Natural killer cell (primary cell): ENCODE data around the gene PLAC8. TPM values are rescaled to one million over a fixed set of nuclear protein-coding genes. Genes with fewer than 3 reads are reported as not detected.
"Not testable (repeated sequence)": the region's sequence is repeated elsewhere in the genome, so short reads cannot be mapped to it uniquely, and the experiment has no call there.

Source experiments
- ATAC-seq, 3 donors: fragments of 150-1000 bp in 2 of 3; fragments of 200-7000 bp in 1 of 3; cut with Tn5 transposase; 1 replicate in 1 of 3; 2 replicates in 2 of 3; pipeline ENCODE4 v1.10.0; 2021; ENCODE audit warnings: mild to moderate bottlenecking in 2 of 3, moderate library complexity in 2 of 3
- DNase-seq, 2 donors: peaks; one replicate each; pipeline versions ENCODE4 v3.0.0 to v3.0.0-alpha.2; 2013 to 2021; ENCODE audit warnings: mixed read lengths in 1 of 2
- H3K27ac ChIP-seq: one replicate; pipeline ENCODE4 v1.5.1; 2013; ENCODE audit warnings: mild to moderate bottlenecking, low read length
- H3K27me3 ChIP-seq: one replicate; pipeline ENCODE4 v1.6.1; 2013; ENCODE audit warnings: low read length; ENCODE audit not compliant: control insufficient read depth, insufficient read depth
- H3K36me3 ChIP-seq: one replicate; pipeline ENCODE4 v1.6.1; 2013; ENCODE audit warnings: low read length; ENCODE audit not compliant: control insufficient read depth, insufficient read depth
- H3K4me1 ChIP-seq: one replicate; pipeline ENCODE4 v1.6.1; 2013; ENCODE audit warnings: low read length; ENCODE audit not compliant: control insufficient read depth, insufficient read depth
- H3K4me3 ChIP-seq: one replicate; pipeline ENCODE4 v1.5.1; 2013; ENCODE audit warnings: low read length
- H3K9me3 ChIP-seq: one replicate; pipeline ENCODE4 v1.6.1; 2013; ENCODE audit warnings: low read length; ENCODE audit not compliant: control insufficient read depth, insufficient read depth
- H3K27ac Mint-ChIP-seq, 2 donors: one replicate each; pipeline ENCODE4 v1.8.0; 2022; ENCODE audit warnings: mild to moderate bottlenecking in 2 of 2, mixed read lengths in 2 of 2, moderate library complexity in 1 of 2
- H3K27me3 Mint-ChIP-seq, 2 donors: one replicate each; pipeline ENCODE4 v1.8.0; 2022; ENCODE audit warnings: low read depth in 2 of 2, mixed read lengths in 2 of 2
- H3K36me3 Mint-ChIP-seq: one replicate; pipeline ENCODE4 v1.8.0; 2022; ENCODE audit warnings: mixed read lengths
- H3K4me1 Mint-ChIP-seq, 2 donors: one replicate each; pipeline ENCODE4 v1.8.0; 2022; ENCODE audit warnings: mixed read lengths in 2 of 2
- H3K4me3 Mint-ChIP-seq: one replicate; pipeline ENCODE4 v1.8.0; 2022; ENCODE audit warnings: mild to moderate bottlenecking, moderate library complexity, mixed read lengths
- H3K9me3 Mint-ChIP-seq, 2 donors: one replicate each; pipeline ENCODE4 v1.8.0; 2022; ENCODE audit warnings: mixed read lengths in 2 of 2
- CTCF ChIP-seq: fragments of 200-600 bp; IDR thresholded peaks from one replicate; pipeline ENCODE4 v1.8.0; 2022; ENCODE audit warnings: antibody characterized with exemption
- WGBS: methylation state at CpG from one replicate; pipeline ENCODE4 v1.1.7; 2013; ENCODE audit warnings: missing lambda C conversion rate; ENCODE audit not compliant: insufficient coverage; 5-methylcytosine and 5-hydroxymethylcytosine counted together
- intact Hi-C: fragments of 100-400 bp; cut with micrococcal nuclease; formaldehyde crosslinking; loops from one replicate; pipeline ENCODE4 v1.14.2; 2022
- total RNA-seq, 4 donors: library from RNA; stranded (reverse); fragments of 120-200 nt in 1 of 4; gene quantifications; one replicate each; pipeline versions ENCODE4 v1.2.3 to v1.2.4, GENCODE V29; 2013 to 2022

PLAC8 gene
- total RNA-seq, 3 donors from 2014 or later (not counting 1 experiment from before 2014, with no cell fraction given), result 684 to 889 (median 821) TPM

- H3K36me3 Mint-ChIP-seq, result no peaks in the 10 kb centered on the region
- peaks cover 13% of the 10 kb centered on the region for H3K36me3 ChIP-seq
- H3K4me3 Mint-ChIP-seq, result no peak overlapping the region
- no peak for TF ChIP-seq CTCF
- no peaks in the 10 kb centered on the region for H3K27me3 ChIP-seq
- peaks cover 45% of the 10 kb centered on the region for H3K4me1 ChIP-seq
- DNase-seq (no peak), ATAC-seq (no peak)
- peak overlapping the region; percentile 91 to 93 for H3K27ac Mint-ChIP-seq
- H3K4me1 Mint-ChIP-seq, result peaks cover 73% of the 10 kb centered on the region in 2 donors
- no peaks in the 10 kb centered on the region for H3K9me3 Mint-ChIP-seq
- intact Hi-C loops, result loop anchor here (10.0 kb wide), 1 partner anchor 54 kb away; no protein-coding TSS in a partner anchor
- no peaks in the 10 kb centered on the region for H3K9me3 ChIP-seq
- no peaks in the 10 kb centered on the region for H3K27me3 Mint-ChIP-seq
- H3K4me3 ChIP-seq, result no peak overlapping the region
- no peak overlapping the region for H3K27ac ChIP-seq
- 94% methylated on average over 5 of the region's 6 CpGs for WGBS
Observed at GRCh38 chr4:83080561-83080960, 34.0 kb downstream of the PLAC8 start.

DNA sequence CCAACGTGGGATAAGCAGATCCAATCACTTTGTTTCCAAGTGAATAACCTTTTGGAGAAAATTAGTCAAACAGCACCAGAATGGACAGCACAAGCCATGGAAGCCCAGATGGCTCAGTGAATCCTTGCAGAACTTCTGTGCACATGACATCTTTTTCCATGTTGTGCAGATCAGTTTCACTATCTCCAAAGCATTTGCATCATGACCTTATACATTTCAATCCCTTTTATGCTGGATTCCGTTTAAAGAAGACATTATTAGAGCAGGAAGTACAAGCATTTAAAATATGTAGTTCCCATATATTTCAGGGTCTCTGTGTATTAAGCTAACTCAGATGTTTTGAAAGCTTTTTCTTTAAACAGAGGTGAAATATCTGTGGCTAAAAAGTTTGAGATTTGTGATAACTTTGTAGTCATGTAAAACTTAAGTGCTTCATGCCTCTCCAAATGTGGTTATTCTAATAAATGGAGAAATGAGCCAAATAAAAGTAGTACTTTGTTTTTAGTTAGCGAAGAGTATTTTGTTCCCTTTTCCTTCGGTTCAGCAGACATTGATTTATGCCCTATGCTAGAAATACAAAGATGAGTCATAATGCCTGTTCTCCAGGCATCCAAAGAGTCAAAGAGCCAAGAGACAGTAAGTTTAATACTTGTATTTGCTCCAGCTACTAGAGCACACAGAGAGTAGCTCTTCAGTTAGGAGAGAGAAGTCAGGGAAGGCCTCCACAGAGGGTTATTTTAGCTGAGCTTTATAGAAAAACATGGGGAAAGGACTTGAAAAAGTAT is 39.0 kb downstream of the PLAC8 start:
- Histone ChIP-seq H3K27me3 (no peaks in the 10 kb centered on the region), H3K4me1 (peaks cover 17% of the 10 kb centered on the region), H3K4me3 (no peak overlapping the region), H3K36me3 (peaks cover 18% of the 10 kb centered on the region), H3K27ac (no peak overlapping the region), H3K9me3 (no peaks in the 10 kb centered on the region)
- Mint-ChIP-seq H3K4me1 (peaks cover 34 to 46% of the 10 kb centered on the region in 2 donors), H3K36me3 (peaks cover 8% of the 10 kb centered on the region), H3K4me3 (no peak overlapping the region), H3K27ac (peak overlapping the region in 1 of 2 donors; percentile 78), H3K27me3 (no peaks in the 10 kb centered on the region), H3K9me3 (no peaks in the 10 kb centered on the region)
- intact Hi-C loops, result no loop called here
- 67% methylated on average over 4 of the region's 4 CpGs for WGBS
- TF ChIP-seq CTCF, result no peak
- no peak for ATAC-seq
- no peak for DNase-seq

GRCh38 chr4:83074783-83075182 is 39.7 kb downstream of the PLAC8 start:
- ATAC-seq, H3K27me3 Mint-ChIP-seq, H3K9me3 Mint-ChIP-seq, H3K27ac ChIP-seq, H3K4me3 ChIP-seq, DNase-seq, H3K27me3 ChIP-seq, H3K9me3 ChIP-seq: not testable (repeated sequence)
- WGBS, result 91% methylated on average over 7 of the region's 7 CpGs
- Mint-ChIP-seq H3K4me1 (peaks cover 32 to 42% of the 10 kb centered on the region in 2 donors), H3K36me3 (peaks cover 15% of the 10 kb centered on the region), H3K27ac (peak overlapping the region in 1 of 2 donors; percentile 67), H3K4me3 (peak overlapping the region; percentile 37)
- H3K36me3 ChIP-seq, result peaks cover 23% of the 10 kb centered on the region
- intact Hi-C loops, result loop anchor here (1.0 kb wide), 3 partner anchors 36 to 208 kb away; no protein-coding TSS in a partner anchor
- H3K4me1 ChIP-seq, result peaks cover 17% of the 10 kb centered on the region

DNA sequence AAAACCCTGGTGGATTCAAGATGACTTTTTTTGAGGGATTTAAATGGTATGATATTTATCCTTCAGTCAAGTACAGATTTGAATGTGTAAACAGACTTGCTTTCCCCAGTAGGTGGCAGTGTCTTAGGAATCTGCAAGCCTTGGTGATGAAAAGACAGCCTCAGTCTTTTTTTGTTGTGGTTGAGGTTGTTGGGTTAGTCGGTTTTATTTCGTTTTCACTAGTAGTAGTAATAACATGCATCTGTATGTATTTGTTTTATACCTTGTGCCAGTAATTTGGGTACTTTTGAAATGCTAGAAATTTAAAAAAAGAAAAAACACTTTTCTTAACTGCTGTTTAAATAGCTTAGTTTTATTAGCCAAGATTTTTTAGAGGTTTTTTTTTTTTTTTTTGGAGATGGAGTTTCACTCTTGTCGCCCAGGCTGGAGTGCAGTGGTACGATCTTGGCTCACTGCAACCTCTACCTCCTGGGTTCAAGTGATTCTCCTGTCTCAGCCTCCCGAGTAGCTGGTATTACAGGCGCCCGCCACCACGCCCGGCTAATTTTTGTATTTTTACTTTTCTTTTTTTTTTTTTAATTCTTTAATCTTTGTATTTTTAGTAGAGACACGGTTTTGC is 40.3 kb downstream of the PLAC8 start:
- intact Hi-C loops, result loop anchor here (1.0 kb wide), 3 partner anchors 36 to 208 kb away; no protein-coding TSS in a partner anchor
- 41% methylated on average over 3 of the region's 10 CpGs for WGBS
- Histone ChIP-seq H3K9me3 (no peaks in the 10 kb centered on the region), H3K27ac (no peak overlapping the region), H3K4me1 (peaks cover 17% of the 10 kb centered on the region), H3K36me3 (peaks cover 25% of the 10 kb centered on the region), H3K27me3 (no peaks in the 10 kb centered on the region), H3K4me3 (no peak overlapping the region)
- Mint-ChIP-seq H3K36me3 (peaks cover 21% of the 10 kb centered on the region), H3K27ac (peak overlapping the region; percentile 67 to 85), H3K4me1 (peaks cover 30 to 37% of the 10 kb centered on the region in 2 donors), H3K27me3 (no peaks in the 10 kb centered on the region), H3K4me3 (peak overlapping the region; percentile 86), H3K9me3 (no peaks in the 10 kb centered on the region)
- peak; percentile 75 for TF ChIP-seq CTCF
- DNase-seq (peak in 1 of 2 donors; percentile 93), ATAC-seq (peak; percentile 92 to 97 (median 94))
